ENCODE data around the gene RASD1. TPM values are rescaled to one million over a fixed set of nuclear protein-coding genes. Genes with fewer than 3 reads are reported as not detected.

RASD1 gene
- total RNA-seq (2022; extraction: Qiagen RNA extraction), result 0.80 to 1.3 TPM (median 1.0 TPM) in 5 replicates

DNA sequence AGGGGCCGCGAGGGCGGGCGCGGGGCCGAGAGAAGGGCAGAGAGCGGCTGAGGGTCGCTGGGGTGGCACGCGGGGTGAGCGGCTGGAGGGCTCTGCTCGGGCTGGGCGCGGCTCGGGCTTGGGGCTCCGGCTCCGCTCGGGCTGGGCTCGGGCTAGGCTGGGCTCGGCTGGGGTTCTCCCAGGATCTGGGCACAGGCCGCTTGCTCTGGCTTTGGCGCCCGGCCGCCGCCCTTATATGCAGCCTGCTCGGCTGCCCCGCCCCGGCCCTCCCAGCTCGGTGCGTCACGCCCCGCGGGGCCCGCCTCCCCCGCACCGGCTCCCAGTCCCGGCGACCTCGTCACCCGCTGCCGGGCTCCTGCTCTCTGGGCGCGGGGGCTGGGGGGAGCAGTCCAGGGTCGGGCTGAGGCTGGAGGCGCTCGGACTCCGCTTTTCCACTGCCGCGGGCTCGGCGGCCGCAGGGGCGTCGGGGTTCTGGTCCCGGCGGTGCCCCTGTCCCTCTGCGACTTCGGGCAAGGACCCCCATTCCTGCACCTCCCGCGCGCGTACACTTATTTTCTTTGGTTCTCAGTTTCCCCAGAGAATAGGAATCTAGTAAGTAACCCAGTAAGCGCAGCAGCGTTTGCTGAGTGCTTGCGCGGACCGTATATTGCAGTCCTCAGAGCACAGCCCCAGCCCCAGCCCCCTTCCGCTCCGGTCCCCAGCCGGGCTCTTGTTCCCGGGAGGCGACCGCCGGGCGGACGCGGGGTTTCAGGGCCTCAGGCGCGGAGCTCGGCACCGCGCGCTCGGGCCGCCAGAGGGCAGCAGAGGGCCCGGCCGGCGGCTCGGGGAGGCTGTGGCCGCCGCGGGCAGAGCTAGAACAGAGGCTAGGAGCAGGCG lies at the start of gene RASD1:
RASD1 (minus strand) TSS at position 207 of the 876 bp plus-strand sequence. CDS start 214 bp downstream, outside the sequence.

GRCh38 chr17:17476865-17477467 lies 19.2 kb downstream of the RASD1 start, which contains the start of gene MED9:
Gene MED9 (plus strand): TSS chr17:17477000. CDS start chr17:17477042, 42 bp downstream.

Other genes with a start within 250 kb of the RASD1 start
- 138 to 149 TPM (median 144 TPM) in 5 replicates for gene COPS3, start 215.1 kb downstream of the RASD1 start, total RNA-seq (2022; extraction: Qiagen RNA extraction)
- 7.2 to 11.6 TPM (median 10.0 TPM) in 5 replicates for gene NT5M, start 193.0 kb downstream of the RASD1 start, total RNA-seq (2022; extraction: Qiagen RNA extraction)
- 15.7 to 19.6 TPM (median 19.4 TPM) in 5 replicates for gene MED9, start 19.4 kb downstream of the RASD1 start, total RNA-seq (2022; extraction: Qiagen RNA extraction)
- 52.0 to 74.5 TPM (median 69.4 TPM) in 5 replicates for gene PEMT, start 95.3 kb upstream of the RASD1 start, total RNA-seq (2022; extraction: Qiagen RNA extraction)
- 32.4 to 41.1 TPM (median 37.8 TPM) in 5 replicates for gene RAI1, start 185.1 kb upstream of the RASD1 start, total RNA-seq (2022; extraction: Qiagen RNA extraction)

Data from A549 treated with CORT108297 at 1 μM for 4 hours (cell line).